SKM-1 (cell line): Measurements from ENCODE around the gene ZBTB8B.
"Not testable (repeated sequence)": the region's sequence is repeated elsewhere in the genome, so short reads cannot be mapped to it uniquely, and the experiment has no call there.

Experiments
- DNase-seq: peaks from one replicate; lab custom pipeline; 2025; ENCODE audit not compliant: unreplicated experiment; lab: John Stamatoyannopoulos, UW

The ZBTB8B gene

GRCh38 chr1:32468791-32469190 is 3.9 kb downstream of the ZBTB8B start:
- DNase-seq = no peak

GRCh38 chr1:32470431-32470830 is 5.6 kb downstream of the ZBTB8B start:
- DNase-seq = no peak

GRCh38 chr1:32470991-32471694 is 6.3 kb downstream of the ZBTB8B start:
- no peak for DNase-seq

- DNase-seq = no peak
These were observed 7.0 kb downstream of the ZBTB8B start for GRCh38 chr1:32471695-32472362.

GRCh38 chr1:32472966-32473365 is 8.1 kb downstream of the ZBTB8B start:
- DNase-seq = not testable (repeated sequence)

GRCh38 chr1:32474954-32475353 is 10.1 kb downstream of the ZBTB8B start:
- no peak for DNase-seq

GRCh38 chr1:32480003-32480402 is 15.1 kb downstream of the ZBTB8B start:
- DNase-seq = no peak

GRCh38 chr1:32480761-32481160 is 15.9 kb downstream of the ZBTB8B start:
- DNase-seq = no peak

GRCh38 chr1:32481788-32482187 is 16.9 kb downstream of the ZBTB8B start:
- DNase-seq = not testable (repeated sequence)

- DNase-seq = no peak
These were observed 20.8 kb downstream of the ZBTB8B start for GRCh38 chr1:32485554-32486255.

- no peak for DNase-seq
These were observed 21.7 kb downstream of the ZBTB8B start for GRCh38 chr1:32486463-32487113.

GRCh38 chr1:32487182-32487581 is 22.3 kb downstream of the ZBTB8B start:
- no peak for DNase-seq

GRCh38 chr1:32489774-32490454 is 25.0 kb downstream of the ZBTB8B start:
- DNase-seq = no peak

GRCh38 chr1:32491386-32491785 is 26.5 kb downstream of the ZBTB8B start:
- DNase-seq = no peak

- DNase-seq = no peak
These were observed 29.3 kb downstream of the ZBTB8B start for GRCh38 chr1:32494196-32494595.

- DNase-seq = no peak
These were observed 30.0 kb downstream of the ZBTB8B start for GRCh38 chr1:32494711-32495337.

GRCh38 chr1:32496127-32496526 is 31.3 kb downstream of the ZBTB8B start:
- no peak for DNase-seq

GRCh38 chr1:32498751-32499150 is 33.9 kb downstream of the ZBTB8B start:
- no peak for DNase-seq

- peak; percentile 54 for DNase-seq
These were observed 35.7 kb downstream of the ZBTB8B start for GRCh38 chr1:32500387-32501209.

GRCh38 chr1:32501865-32502264 is 37.0 kb downstream of the ZBTB8B start:
- DNase-seq = no peak
